Measurements from ENCODE around the gene MTM1. TPM values are rescaled to one million over a fixed set of nuclear protein-coding genes. Genes with fewer than 3 reads are reported as not detected.

MTM1 gene
- total and polyA plus RNA-seq, 2 experiments from 2014 or later: 3.2 to 8.7 TPM

GRCh38 chrX:150577174-150577573, 8.8 kb downstream of the MTM1 start:
- peaks cover 22% of the 10 kb centered on the region for H3K4me1 ChIP-seq (ENCODE audit: insufficient read depth)
- no peak overlapping the region for H3K4me2 ChIP-seq
- no peak overlapping the region for H3K4me3 ChIP-seq
- no peaks in the 10 kb centered on the region for H3K27me3 ChIP-seq (ENCODE audit: insufficient read depth)
- no peak overlapping the region for H3K4me3 Mint-ChIP-seq
- H3F3A ChIP-seq (replicated peaks; ENCODE audit: low read depth): no peaks in the 10 kb centered on the region
- H4K20me1 ChIP-seq (replicated peaks; ENCODE audit: insufficient read depth): no peaks in the 10 kb centered on the region
- no peaks in the 10 kb centered on the region for H3K9me2 ChIP-seq (ENCODE audit: insufficient read depth)
- no peak overlapping the region for H3K27ac Mint-ChIP-seq
- no peak for TF ChIP-seq CREB1 (CRISPR knock-in tag; IDR thresholded peaks at IDR 0.05; ENCODE audit: low read depth)
- TF ChIP-seq CTCF (conservative IDR thresholded peaks at IDR 0.05; ENCODE audit: low read depth in 2 of 2): no peak
- TF ChIP-seq, protein P1, sequence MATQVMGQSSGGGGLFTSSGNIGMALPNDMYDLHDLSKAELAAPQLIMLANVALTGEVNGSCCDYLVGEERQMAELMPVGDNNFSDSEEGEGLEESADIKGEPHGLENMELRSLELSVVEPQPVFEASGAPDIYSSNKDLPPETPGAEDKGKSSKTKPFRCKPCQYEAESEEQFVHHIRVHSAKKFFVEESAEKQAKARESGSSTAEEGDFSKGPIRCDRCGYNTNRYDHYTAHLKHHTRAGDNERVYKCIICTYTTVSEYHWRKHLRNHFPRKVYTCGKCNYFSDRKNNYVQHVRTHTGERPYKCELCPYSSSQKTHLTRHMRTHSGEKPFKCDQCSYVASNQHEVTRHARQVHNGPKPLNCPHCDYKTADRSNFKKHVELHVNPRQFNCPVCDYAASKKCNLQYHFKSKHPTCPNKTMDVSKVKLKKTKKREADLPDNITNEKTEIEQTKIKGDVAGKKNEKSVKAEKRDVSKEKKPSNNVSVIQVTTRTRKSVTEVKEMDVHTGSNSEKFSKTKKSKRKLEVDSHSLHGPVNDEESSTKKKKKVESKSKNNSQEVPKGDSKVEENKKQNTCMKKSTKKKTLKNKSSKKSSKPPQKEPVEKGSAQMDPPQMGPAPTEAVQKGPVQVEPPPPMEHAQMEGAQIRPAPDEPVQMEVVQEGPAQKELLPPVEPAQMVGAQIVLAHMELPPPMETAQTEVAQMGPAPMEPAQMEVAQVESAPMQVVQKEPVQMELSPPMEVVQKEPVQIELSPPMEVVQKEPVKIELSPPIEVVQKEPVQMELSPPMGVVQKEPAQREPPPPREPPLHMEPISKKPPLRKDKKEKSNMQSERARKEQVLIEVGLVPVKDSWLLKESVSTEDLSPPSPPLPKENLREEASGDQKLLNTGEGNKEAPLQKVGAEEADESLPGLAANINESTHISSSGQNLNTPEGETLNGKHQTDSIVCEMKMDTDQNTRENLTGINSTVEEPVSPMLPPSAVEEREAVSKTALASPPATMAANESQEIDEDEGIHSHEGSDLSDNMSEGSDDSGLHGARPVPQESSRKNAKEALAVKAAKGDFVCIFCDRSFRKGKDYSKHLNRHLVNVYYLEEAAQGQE (IDR thresholded peaks at IDR 0.05; ENCODE audit: unreplicated experiment): no peak
- H3K27ac ChIP-seq (ENCODE audit: low read depth): no peak overlapping the region
- H3K9me3 Mint-ChIP-seq: no peaks in the 10 kb centered on the region
- no peak for ATAC-seq
- peaks cover 7% of the 10 kb centered on the region; the same call in 2 of the 3 replicates for H3K36me3 Mint-ChIP-seq (ENCODE audit: low read depth)
- peaks cover 37% of the 10 kb centered on the region for H3K79me2 ChIP-seq (replicated peaks; ENCODE audit: insufficient read depth)
- H3K27me3 Mint-ChIP-seq (ENCODE audit: insufficient read depth, low read depth, poor library complexity): no peaks in the 10 kb centered on the region
- no peak overlapping the region for H2AFZ ChIP-seq
- H3K4me1 Mint-ChIP-seq: peaks cover 47% of the 10 kb centered on the region
- no peaks in the 10 kb centered on the region for H3K36me3 ChIP-seq (ENCODE audit: insufficient read depth)
- DNase-seq (ENCODE audit: low spot score): no peak

- Mint-ChIP-seq H3K27me3 (ENCODE audit: insufficient read depth, low read depth, poor library complexity) (no peaks in the 10 kb centered on the region), H3K4me3 (no peak overlapping the region), H3K4me1 (peaks cover 9% of the 10 kb centered on the region), H3K27ac (no peak overlapping the region), H3K36me3 (ENCODE audit: low read depth) (peaks cover 7% of the 10 kb centered on the region; the same call in 2 of the 3 replicates), H3K9me3 (no peaks in the 10 kb centered on the region)
- H3K27me3 ChIP-seq (ENCODE audit: insufficient read depth): no peaks in the 10 kb centered on the region
- no peaks in the 10 kb centered on the region for H4K20me1 ChIP-seq (replicated peaks; ENCODE audit: insufficient read depth)
- H3K79me2 ChIP-seq (replicated peaks; ENCODE audit: insufficient read depth): peaks cover 31% of the 10 kb centered on the region
- H2AFZ ChIP-seq: no peak overlapping the region
- H3K4me1 ChIP-seq (ENCODE audit: insufficient read depth): no peaks in the 10 kb centered on the region; the same call in 1 of the 2 replicates
- H3K27ac ChIP-seq (ENCODE audit: low read depth): no peak overlapping the region
- ATAC-seq: no peak
- no peak overlapping the region for H3K4me2 ChIP-seq
- H3K4me3 ChIP-seq: no peak overlapping the region
- no peaks in the 10 kb centered on the region for H3F3A ChIP-seq (replicated peaks; ENCODE audit: low read depth)
- no peak for DNase-seq (ENCODE audit: low spot score)
- no peaks in the 10 kb centered on the region for H3K36me3 ChIP-seq (ENCODE audit: insufficient read depth)
- H3K9me2 ChIP-seq (ENCODE audit: insufficient read depth): no peaks in the 10 kb centered on the region
- no peak for TF ChIP-seq ZNF114 (CRISPR knock-in tag; IDR thresholded peaks at IDR 0.05)
- TF ChIP-seq NANOG (IDR thresholded peaks at IDR 0.05; ENCODE audit: borderline replicate concordance): no peak
- TF ChIP-seq, protein P1 (IDR thresholded peaks at IDR 0.05; ENCODE audit: unreplicated experiment): no peak
- no peak for TF ChIP-seq EZH2 (IDR thresholded peaks at IDR 0.05; ENCODE audit: low read depth, unreplicated experiment)
- no peak for TF ChIP-seq ETS1 (IDR thresholded peaks at IDR 0.05)
- no peak for TF ChIP-seq EZH2phosphoT487 (IDR thresholded peaks at IDR 0.05; ENCODE audit: unreplicated experiment)
- no peak for TF ChIP-seq ZNF331 (CRISPR knock-in tag; IDR thresholded peaks at IDR 0.05; ENCODE audit: low read depth)
- TF ChIP-seq CREB1 (CRISPR knock-in tag; IDR thresholded peaks at IDR 0.05; ENCODE audit: low read depth): no peak
Observed at GRCh38 chrX:150581093-150581775, 12.8 kb downstream of the MTM1 start.
